ENCODE measurements around the gene TRPM3. TPM values are rescaled to one million over a fixed set of nuclear protein-coding genes. Genes with fewer than 3 reads are reported as not detected.

The TRPM3 gene
- total and polyA plus RNA-seq, 2 of the 8 experiments (the other 6 are each of a cell fraction or from before 2014, with no cell fraction given): 2.4 to 10.9 TPM

- TF ChIP-seq, protein P1, sequence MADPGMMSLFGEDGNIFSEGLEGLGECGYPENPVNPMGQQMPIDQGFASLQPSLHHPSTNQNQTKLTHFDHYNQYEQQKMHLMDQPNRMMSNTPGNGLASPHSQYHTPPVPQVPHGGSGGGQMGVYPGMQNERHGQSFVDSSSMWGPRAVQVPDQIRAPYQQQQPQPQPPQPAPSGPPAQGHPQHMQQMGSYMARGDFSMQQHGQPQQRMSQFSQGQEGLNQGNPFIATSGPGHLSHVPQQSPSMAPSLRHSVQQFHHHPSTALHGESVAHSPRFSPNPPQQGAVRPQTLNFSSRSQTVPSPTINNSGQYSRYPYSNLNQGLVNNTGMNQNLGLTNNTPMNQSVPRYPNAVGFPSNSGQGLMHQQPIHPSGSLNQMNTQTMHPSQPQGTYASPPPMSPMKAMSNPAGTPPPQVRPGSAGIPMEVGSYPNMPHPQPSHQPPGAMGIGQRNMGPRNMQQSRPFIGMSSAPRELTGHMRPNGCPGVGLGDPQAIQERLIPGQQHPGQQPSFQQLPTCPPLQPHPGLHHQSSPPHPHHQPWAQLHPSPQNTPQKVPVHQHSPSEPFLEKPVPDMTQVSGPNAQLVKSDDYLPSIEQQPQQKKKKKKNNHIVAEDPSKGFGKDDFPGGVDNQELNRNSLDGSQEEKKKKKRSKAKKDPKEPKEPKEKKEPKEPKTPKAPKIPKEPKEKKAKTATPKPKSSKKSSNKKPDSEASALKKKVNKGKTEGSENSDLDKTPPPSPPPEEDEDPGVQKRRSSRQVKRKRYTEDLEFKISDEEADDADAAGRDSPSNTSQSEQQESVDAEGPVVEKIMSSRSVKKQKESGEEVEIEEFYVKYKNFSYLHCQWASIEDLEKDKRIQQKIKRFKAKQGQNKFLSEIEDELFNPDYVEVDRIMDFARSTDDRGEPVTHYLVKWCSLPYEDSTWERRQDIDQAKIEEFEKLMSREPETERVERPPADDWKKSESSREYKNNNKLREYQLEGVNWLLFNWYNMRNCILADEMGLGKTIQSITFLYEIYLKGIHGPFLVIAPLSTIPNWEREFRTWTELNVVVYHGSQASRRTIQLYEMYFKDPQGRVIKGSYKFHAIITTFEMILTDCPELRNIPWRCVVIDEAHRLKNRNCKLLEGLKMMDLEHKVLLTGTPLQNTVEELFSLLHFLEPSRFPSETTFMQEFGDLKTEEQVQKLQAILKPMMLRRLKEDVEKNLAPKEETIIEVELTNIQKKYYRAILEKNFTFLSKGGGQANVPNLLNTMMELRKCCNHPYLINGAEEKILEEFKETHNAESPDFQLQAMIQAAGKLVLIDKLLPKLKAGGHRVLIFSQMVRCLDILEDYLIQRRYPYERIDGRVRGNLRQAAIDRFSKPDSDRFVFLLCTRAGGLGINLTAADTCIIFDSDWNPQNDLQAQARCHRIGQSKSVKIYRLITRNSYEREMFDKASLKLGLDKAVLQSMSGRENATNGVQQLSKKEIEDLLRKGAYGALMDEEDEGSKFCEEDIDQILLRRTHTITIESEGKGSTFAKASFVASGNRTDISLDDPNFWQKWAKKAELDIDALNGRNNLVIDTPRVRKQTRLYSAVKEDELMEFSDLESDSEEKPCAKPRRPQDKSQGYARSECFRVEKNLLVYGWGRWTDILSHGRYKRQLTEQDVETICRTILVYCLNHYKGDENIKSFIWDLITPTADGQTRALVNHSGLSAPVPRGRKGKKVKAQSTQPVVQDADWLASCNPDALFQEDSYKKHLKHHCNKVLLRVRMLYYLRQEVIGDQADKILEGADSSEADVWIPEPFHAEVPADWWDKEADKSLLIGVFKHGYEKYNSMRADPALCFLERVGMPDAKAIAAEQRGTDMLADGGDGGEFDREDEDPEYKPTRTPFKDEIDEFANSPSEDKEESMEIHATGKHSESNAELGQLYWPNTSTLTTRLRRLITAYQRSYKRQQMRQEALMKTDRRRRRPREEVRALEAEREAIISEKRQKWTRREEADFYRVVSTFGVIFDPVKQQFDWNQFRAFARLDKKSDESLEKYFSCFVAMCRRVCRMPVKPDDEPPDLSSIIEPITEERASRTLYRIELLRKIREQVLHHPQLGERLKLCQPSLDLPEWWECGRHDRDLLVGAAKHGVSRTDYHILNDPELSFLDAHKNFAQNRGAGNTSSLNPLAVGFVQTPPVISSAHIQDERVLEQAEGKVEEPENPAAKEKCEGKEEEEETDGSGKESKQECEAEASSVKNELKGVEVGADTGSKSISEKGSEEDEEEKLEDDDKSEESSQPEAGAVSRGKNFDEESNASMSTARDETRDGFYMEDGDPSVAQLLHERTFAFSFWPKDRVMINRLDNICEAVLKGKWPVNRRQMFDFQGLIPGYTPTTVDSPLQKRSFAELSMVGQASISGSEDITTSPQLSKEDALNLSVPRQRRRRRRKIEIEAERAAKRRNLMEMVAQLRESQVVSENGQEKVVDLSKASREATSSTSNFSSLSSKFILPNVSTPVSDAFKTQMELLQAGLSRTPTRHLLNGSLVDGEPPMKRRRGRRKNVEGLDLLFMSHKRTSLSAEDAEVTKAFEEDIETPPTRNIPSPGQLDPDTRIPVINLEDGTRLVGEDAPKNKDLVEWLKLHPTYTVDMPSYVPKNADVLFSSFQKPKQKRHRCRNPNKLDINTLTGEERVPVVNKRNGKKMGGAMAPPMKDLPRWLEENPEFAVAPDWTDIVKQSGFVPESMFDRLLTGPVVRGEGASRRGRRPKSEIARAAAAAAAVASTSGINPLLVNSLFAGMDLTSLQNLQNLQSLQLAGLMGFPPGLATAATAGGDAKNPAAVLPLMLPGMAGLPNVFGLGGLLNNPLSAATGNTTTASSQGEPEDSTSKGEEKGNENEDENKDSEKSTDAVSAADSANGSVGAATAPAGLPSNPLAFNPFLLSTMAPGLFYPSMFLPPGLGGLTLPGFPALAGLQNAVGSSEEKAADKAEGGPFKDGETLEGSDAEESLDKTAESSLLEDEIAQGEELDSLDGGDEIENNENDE (IDR thresholded peaks at IDR 0.05; ENCODE audit: insufficient replicate concordance, low read length): no peak
These were observed 134.4 kb downstream of the TRPM3 start (continued) for GRCh38 chr9:70986984-70987383.

All from H1 (cell line).